NCI-H510A (cell line): ENCODE results near the gene HECTD4.
"Not testable (repeated sequence)": the region's sequence is repeated elsewhere in the genome, so short reads cannot be mapped to it uniquely, and the experiment has no call there.

Experiments
- DNase-seq: peaks from one replicate; lab custom pipeline; 2025; lab: John Stamatoyannopoulos, UW

Gene HECTD4

DNA sequence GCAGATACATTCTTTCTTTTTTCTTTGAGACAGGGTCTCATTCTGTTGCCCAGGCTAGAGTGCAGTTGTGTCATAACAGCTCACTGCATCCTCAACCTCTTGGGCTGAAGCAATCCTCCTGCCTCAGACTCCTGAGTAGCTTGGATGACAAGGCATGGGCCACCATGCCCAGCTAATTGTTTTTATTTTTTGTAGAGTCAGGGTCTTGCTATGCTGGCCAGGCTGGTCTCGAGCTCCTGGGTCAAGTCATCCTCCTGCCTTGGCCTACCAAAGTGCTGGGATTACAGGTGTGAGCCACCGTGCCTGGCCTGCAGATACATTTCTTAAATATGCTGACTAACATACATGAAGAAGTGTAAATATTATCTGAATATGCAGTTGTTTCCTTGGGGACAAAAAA lies 115.8 kb downstream of the HECTD4 start:
- no peak for DNase-seq

DNA sequence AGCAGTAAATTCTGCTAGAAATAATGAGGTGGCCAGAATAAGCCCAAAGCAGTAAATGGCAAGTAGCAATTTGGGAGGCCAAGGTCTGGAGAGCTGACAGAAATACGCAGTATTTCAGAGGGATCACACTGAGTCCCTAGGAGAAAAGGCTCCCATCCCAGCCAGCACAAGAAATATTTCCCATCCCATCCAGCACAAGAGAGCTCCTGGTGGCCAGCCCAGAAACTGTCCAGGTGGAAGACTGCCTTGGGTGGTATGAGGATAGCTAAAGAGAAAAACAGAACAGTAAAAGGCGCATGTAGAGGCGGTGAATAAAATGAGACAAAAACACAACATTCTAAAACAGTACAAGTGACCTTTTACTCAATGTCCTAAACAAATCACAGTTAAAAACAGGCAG lies 120.7 kb downstream of the HECTD4 start:
- no peak for DNase-seq

GRCh38 chr12:112258926-112259325 lies 123.3 kb downstream of the HECTD4 start:
- no peak for DNase-seq

DNA sequence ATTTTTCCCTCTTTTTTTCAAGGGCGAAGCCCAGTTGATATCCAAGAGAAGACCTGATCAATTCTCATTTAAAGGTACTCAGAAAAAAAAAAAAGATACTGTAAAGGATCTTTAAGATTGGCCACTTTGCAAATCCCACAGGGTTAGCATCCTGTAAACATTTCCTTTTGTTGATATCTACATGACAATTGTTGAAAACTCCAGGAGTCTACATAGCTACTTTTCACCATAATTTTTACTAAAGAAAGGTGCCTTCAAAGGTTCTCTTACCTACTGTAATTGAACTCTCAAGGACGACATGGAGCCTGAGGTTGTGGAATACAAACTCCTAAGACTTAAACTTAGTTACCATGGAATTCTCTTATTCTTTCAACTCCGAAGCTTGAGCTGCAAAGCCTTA lies 125.5 kb downstream of the HECTD4 start:
- no peak for DNase-seq

DNA sequence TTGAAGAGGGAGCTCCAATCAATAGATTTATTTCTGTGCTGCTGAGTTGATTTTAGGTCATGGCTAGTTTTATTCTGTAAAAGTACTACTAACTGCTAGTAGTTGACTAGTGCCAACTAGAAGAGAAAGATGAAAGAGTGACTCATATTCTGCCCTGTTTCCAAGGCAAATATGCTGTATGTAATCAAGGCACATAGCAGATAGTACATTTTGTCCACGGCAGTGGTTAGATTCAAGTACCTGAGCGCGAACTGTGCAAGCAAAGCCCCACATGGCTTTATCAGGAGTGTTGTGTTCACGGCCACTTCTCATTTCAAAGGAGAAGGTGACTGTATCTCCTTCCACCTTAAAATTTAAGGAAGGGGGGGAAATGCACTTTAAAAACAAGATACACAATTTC lies 130.0 kb downstream of the HECTD4 start:
- no peak for DNase-seq

GRCh38 chr12:112244902-112245301 lies 137.3 kb downstream of the HECTD4 start:
- not testable (repeated sequence) for DNase-seq

GRCh38 chr12:112243255-112244110 lies 138.7 kb downstream of the HECTD4 start:
- DNase-seq = no peak

DNA sequence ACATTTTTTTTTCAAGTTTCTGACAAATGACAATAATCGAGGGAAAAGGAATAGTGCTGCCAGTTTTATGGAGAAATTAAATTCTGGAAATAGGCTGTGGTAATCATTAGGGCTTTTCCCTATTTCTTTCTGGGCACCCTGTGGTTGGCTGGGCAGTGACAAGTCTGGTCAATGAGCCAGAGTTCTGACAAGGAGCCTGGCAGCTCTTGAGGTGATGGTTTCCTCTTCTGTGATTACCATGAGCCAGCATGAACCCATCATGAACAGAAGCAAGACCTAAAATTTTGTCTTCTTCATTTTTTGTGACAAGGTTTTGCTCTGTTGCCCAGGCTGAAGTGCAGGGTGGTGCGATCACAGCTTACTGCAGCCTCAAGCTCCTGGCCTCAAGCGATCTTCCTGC lies 141.1 kb downstream of the HECTD4 start:
- no peak for DNase-seq

DNA sequence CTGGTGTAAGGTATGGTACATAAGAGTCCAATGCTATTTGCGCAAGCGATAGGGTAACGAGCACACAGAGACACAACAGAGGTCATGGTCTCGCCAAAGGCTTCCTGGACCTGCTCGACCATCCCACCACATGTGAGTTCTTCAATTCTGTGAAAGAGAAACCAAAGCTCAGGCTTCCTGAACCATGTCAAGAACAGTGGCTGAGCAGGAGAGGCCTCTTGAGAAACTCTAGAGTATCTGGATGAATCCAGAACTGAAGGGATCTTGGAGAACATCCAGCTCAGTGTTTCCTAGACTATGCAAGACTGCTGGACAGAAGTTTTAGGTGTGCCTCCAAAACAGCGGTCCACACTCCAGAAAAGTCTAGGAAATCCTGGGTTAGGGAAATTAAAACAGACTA lies 142.3 kb downstream of the HECTD4 start:
- no peak for DNase-seq

DNA sequence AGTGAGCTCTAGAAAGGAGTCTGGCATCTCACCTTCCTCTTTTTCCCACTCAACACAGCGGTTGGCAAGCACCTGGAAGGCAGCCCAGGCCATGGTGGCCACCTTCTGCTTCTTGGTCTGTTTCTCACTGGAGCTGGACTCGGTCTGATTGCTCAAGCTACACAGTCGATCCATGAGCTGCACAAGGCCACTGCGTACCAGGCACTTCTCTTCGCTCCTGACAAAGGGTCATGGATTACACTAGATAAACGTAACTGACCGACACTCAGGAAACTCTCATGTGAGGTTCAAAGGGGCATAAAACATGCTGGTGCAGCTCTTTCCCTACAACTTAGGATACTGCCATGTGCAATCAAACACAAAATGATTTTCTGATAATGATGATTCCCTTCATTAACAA lies 143.2 kb downstream of the HECTD4 start:
- DNase-seq = no peak

- no peak for DNase-seq
Measured at GRCh38 chr12:112238441-112238840, 143.8 kb downstream of the HECTD4 start.

- DNase-seq = no peak
Measured at GRCh38 chr12:112236786-112237185, 145.4 kb downstream of the HECTD4 start.

DNA sequence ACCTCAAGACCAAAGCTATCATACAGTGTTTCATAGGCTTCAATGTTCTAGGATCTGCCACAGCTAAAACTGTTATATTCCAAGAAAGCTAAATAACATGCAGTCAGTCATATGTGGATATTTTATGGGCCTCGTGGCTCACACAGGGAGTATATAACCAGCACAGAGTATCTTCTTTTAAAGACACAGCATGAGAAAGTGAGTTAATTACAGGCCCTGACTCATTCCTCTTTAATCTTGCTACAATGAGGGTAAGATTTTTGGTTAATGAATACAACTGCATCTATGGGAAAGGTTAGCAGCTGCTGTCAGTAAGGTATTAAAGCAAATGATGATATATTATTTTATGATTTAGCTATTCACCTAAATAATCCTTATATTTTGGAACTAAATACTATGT lies 145.8 kb downstream of the HECTD4 start:
- no peak for DNase-seq

DNA sequence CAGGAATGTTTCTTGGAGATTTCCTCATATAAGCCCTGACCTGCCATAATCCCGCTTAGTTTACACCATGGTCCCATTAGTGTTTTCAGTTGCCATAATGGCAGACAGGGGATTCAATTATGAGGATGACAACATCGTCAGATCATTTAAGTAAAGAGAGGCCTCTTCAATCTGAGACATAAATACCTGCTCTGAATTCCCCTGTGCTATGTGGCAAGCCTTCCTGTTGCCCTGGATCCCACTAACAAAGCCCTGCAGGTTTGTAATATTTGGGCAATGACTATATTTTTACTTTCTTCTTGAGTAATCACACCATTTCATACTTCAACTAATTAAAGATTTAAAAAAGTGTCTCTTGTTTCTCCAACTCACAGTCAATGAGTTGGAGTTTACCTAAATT lies 147.9 kb downstream of the HECTD4 start:
- DNase-seq = no peak

GRCh38 chr12:112233242-112233641 lies 149.0 kb downstream of the HECTD4 start:
- no peak for DNase-seq

- DNase-seq = no peak
Measured at GRCh38 chr12:112230136-112230535, 152.1 kb downstream of the HECTD4 start.

- DNase-seq = no peak
Measured at GRCh38 chr12:112226768-112227167, 155.5 kb downstream of the HECTD4 start.

- DNase-seq = not testable (repeated sequence)
Measured at GRCh38 chr12:112220628-112221027, 161.6 kb downstream of the HECTD4 start.

- no peak for DNase-seq
Measured at GRCh38 chr12:112219195-112219594, 163.0 kb downstream of the HECTD4 start.

- no peak for DNase-seq
Measured at GRCh38 chr12:112218150-112218549, 164.1 kb downstream of the HECTD4 start.

DNA sequence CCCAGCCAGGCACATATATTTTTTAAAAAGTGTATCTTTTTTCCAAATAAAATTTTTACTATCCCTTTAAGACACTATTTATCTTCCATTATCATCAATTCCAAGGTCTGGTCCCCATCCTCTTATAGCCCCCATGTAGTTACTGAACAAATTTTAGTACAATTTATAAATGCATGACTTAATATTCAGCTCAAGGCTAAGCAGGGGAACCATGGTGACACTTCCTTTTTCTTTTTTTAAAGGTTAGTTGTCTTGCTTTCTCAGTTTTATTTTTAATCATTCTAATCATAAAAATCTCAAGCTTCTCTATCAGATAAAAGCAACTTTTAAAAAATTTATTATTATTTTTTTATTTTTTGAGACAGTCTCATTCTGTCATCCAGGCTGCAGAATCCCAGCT lies 164.6 kb downstream of the HECTD4 start:
- no peak for DNase-seq

GRCh38 chr12:112216223-112216622 lies 166.0 kb downstream of the HECTD4 start:
- no peak for DNase-seq

DNA sequence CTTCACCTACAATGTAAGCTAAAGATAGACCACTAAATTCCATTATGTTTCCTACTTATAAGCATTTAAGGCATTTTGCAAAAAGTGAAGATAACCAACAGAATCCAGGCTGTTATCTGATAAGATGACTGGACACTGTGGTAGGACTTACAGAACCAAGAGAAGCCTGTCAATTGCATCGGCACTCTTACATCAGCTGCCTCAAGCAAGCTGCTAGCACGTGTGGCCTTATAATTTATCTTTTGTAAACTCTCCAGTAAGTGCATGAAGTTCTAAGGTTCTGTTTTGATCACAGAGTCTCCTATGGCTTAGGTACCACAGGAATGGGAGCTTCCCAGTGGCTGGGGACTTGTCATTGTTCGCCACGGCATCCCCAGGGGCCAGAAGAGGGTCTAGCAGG lies 168.2 kb downstream of the HECTD4 start:
- no peak for DNase-seq

DNA sequence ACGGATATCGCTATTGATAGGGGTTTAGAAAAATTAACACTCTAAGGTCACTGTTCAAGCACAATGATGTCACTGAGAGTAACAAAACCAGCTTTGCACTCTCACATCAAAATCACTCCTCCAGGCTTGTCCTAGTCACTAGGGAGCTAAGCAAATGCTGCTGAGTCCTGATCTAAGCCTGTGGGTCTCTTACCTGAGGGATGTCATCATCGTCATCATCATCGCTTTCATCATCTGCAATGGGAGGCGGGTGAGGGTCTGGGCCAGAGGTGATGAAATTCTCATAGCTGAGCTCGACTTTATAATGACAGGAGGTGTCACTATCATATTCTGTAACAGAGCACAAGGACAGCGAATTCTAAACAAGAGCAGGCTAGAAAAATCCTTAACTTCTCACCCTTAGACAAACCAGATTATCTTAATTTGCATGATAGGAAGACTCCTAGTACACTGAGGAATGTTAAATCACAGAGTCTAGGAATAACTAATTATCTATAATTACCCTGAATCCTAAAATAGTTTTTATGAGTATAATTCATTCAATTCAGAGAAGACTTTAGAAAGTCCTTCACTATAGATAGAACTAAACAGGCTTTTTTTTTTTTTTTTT lies 173.8 kb downstream of the HECTD4 start:
- no peak for DNase-seq
